Fibroblast of skin of left biceps (primary cell): ENCODE results near the gene POP5.
"Not testable (repeated sequence)": the region's sequence is repeated elsewhere in the genome, so short reads cannot be mapped to it uniquely, and the experiment has no call there.

Experiments used
- DNase-seq, 2 experiments: peaks; one replicate each; pipeline ENCODE4 v3.0.0-alpha.2; 2013; ENCODE audit warnings: low read depth in 2 of 2

The POP5 gene

DNA sequence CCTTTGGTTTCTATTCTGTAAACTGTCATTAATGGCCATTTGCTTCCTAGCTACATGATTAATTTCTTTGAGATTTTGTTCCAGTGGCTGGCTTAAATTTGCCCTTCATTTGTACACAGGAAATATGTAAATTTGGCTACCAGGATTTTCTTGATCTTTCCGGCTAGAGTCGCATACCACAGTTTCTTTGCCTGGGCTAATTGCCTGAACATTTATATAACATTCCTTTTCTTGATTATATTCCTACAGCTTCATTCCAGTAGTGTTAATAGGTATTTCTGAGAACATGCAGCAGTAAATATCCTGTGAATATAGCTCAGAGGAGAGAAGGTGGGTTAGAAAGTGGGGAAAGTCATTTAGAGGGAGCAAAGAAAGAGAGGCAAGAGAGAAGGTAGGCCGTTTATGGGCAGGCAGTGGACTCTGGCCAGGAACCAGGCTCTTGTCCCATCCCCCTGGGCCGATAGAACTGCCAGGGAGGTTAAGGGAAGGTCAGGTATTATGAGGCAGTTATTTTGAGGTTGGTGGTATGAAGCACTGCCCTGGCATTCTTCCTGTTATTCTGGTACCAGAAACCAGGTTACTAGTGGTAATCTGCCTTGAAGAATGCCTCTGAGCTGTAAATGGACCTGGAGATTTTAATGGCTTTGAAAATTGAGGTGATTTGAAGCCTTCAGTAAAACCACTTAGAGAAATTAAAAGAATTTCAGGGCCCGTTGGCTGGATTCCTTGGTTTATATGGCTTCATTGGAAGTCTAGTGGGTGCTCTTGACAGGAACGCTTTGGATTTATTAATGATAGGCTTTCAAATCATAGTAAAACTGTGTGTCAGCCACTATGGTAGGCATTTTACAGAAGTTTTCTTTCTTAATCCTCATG lies 42.7 kb downstream of the POP5 start:
- no peak for DNase-seq

DNA sequence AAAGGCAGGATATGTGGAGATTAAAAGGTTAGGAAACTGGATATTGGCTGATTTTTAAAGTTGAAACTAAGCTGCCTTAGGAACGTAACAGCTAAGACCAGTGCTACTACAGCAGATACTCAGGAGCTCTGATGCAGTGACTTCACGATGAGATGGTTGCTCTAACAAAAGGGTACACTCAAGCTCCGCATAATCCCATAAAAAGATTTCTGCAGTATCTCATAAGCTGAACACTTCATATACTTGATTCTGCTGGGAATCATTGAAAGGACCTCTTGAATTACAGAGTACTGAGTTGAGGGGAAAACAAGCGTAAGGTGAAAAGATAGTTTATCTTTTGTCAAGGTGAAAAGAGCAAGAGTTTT lies 43.4 kb downstream of the POP5 start:
- DNase-seq, result no peak

DNA sequence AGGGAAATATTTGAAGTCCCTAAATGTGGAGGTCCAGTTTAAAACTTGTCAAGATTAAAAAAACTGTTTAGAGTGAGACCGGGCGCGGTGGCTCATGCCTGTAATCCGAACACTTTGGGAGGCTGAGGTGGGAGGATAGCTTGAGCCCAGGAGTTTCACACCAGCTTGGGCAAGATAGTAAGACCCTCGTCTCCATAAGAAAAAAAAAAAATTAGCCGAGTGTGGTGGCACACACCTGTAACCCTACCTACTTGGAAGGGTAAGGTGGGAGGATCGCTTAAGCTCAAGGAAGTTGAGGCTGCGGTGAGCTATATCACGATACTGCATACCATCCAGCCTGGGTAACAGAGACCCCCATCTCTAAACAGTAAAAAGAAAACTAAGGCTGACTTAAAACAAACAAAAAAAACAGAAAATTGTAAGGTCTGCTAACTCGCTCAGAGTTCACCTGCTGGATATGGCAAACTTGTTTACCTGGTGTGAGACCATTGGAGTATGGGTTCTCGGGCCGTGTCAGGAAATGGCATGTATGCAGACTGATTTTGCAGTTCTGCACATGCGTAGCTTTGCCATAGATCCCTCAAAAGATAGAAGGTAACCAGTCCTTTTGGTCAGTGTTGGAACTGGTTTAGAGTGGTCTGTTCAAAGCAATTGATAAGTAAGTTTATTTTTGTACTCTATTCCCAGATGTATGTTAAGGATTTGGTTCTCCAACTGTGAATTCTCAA lies 45.0 kb downstream of the POP5 start:
- no peak for DNase-seq

DNA sequence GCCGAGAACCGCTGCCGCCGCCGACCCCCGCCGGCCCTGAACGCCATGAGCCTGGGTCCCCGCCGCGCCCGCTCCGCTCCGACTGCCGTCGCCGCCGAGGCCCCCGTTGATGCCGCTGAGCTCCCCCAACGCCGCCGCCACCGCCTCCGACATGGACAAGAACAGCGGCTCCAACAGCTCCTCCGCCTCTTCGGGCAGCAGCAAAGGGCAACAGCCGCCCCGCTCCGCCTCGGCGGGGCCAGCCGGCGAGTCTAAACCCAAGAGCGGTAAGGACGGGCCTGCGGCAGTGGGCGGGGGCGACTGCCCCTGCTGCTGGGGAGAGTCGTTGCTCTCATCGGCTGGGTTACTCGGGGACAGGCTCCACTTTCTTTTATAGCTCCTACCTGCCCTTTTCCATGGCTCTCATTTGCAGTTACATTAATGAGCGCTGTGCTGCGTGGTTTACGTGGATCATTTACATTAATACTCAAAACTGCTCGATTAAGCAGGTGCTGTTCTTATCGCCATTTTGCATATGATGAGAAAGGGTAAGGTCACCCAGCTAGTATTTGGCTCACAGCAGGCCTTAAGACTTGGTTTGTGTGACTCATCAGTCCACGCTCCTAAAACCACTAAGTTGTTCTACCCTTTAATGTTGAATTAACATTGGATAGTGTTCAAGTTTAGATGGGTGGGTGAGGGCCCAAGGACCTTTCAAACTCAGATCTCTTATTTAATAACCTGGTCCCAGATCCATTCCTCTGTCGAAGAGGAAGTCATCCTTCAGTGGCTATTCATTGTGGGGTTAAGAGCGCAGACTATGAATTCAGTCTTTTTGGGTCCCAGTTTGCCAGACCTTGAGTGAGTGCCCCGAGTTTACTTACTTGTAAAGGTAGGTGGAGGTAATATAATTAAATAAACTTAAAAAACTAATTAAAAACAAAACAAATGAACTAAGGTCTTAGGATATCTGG lies 46.2 kb downstream of the POP5 start:
- no peak for DNase-seq

DNA sequence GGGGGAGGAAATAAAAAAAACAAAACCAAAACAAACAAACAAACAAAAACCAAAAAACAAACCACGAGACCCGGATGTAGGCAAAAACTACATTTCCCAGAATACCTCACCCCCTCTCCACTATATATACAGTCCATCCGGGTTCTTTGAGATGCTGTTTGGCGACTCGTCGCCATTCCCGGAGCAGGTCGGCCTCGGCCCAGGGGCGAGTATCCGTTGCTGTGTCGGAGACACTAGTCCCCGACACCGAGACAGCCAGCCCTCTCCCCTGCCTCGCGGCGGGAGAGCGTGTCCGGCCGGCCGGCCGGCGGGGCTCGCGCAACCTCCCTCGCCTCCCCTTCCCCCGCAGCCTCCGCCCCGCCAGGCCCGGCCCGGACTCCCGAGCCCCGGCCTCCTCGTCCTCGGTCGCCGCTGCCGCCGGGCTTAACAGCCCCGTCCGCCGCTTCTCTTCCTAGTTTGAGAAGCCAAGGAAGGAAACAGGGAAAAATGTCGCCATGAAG lies 46.9 kb downstream of the POP5 start, which contains the start of gene RNF10:
Gene RNF10, plus strand, starts transcription at position 154 of the 500 bp plus-strand sequence. CDS start 456 bp downstream, outside the sequence.
- peak; percentile 72 for DNase-seq

DNA sequence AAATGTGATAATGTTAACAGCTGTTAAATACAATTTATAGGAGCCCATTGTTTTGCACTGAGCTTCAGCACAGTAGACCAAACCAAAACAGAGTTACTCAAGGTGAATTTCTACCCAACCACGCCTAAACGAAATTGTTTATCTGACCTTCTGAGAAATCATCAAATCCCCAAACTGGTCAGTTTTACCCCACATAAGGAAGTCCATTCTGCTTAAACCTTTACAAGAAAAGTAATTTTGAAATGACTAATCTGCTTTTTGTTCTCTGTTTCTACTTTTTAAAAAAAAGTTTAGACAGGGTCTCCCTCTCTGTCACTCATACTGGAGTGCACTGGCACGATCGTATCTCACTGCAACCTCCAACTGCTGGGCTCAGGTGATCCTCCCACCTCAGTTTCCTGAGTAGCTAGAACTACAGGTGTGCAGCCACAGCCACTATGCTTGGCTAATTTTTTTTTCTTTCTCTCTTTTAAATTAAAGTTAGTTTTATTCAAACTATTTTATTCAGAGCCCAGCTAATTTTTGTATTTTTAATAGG lies 48.4 kb downstream of the POP5 start:
- DNase-seq, result no peak

DNA sequence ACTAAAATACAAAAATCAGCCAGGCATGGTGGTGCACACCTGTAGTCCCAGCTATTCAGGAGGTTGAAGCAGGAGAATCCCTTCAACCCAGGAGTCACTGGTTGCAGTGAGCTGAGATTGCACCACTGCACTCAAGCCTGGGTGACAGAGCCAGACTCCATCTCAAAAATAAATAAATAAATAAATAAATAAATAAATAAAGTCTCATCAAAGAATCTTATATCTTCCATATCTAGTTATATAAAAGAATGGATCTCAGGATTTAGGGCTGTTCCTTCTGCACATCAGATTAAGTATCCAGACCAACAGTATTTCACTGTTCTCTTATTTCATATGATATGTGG lies 50.8 kb downstream of the POP5 start:
- DNase-seq, result not testable (repeated sequence)

DNA sequence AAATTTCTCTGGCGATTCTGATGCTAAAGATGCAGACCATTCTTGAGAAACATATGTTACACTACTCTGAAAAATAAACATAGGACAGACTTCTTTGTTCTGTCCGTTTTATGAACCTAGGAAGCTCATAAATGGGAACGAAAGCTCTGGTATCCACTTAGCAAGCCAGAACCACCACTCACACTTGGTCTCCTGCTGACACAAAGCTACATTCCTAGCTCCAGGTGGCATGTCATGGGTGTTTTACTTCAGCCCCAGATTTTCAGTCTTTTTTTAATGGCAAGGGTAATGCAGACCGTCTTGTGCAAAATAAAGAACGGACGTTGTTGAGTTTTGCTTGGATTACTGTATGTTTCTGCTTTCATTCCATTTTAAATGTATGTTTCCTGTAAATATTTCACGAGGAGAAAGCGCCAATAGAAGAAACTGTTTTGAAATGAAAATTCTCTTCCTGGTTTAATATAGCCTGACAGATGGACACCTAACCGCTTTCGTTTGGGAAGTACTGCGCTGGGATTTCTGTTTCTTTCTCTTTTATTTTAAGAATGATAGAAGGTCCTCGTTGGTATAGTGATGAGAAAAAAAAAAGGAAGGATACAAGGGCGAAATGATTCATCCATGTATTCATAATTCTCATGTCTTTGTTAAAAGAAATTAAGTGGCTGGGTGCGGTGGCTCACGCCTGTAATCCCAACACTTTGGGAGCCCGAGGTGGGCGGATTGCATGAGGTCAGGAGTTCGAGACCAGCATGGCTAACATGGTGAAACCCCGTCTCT lies 51.4 kb downstream of the POP5 start:
- no peak for DNase-seq

DNA sequence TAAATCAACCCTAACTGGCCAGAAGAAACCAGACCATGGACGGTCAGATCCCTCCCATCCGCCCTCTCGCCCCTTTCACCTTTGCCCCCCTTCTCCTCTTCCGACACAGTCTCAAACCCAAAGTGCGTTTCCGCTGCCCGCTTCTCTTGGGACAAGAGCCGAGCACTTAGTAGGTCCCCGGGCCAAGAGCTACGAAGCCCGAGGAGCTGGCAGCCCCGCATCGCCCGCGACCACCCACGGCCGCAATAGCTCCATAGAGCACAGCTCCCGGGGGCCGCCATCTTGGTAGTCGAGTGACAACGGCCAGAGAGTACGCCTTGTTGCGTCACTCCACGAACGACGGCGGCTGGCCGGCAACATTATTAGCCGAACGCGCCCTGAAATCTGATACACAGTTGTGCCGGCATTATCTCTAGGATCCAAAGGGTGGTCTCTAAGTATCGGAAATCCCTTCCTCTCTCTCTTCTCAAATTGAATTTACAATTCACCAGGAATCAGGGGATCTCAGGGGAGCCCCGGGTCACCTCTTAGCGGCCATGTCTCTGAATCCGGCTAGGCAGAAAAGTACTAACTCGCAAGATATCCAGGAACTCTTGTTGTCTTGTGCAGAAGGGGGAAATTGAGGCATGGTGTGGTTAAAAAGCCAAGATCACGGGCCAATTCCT lies 52.2 kb downstream of the POP5 start, which contains the start of gene COQ5:
Gene COQ5, minus strand, starts transcription at position 298 of the 665 bp plus-strand sequence. Its CDS starts 17 bp downstream, at position 281.
- DNase-seq, result peak; percentile 63 to 64
